Gastroesophageal sphincter (tissue), 3 donors: ENCODE results near the gene BID.

ENCODE experiments used
- CTCF ChIP-seq, 4 experiments: fragments of 200-600 bp in 2 of 4; fragments of 450-650 bp in 2 of 4; sonication (generic) in 1 of 4; IDR thresholded peaks; one replicate each; pipeline ENCODE4 v1.5.1; 2017 to 2019; ENCODE audit warnings: antibody characterized with exemption in 4 of 4, mild to moderate bottlenecking in 2 of 4, moderate library complexity in 2 of 4
- POLR2A ChIP-seq, 2 donors: fragments of 450-650 bp; IDR thresholded peaks; one replicate each; pipeline ENCODE4 v1.6.1; 2017; ENCODE audit warnings: antibody characterized with exemption in 2 of 2, mild to moderate bottlenecking in 2 of 2, moderate library complexity in 1 of 2
- POLR2AphosphoS5 ChIP-seq: sonication (generic); formaldehyde crosslinking; IDR thresholded peaks from one replicate; pipeline ENCODE4 v1.6.1; 2017; ENCODE audit warnings: antibody characterized with exemption

- TF ChIP-seq POLR2AphosphoS5 (peak; percentile 77), CTCF (IDR thresholded peaks at IDR 0.05) (no peak), POLR2A (IDR thresholded peaks at IDR 0.05) (peak in 1 of 2 donors; percentile 38)
These were observed 68.0 kb downstream of the BID start for GRCh38 chr22:17705951-17706900.
